ENCODE data around the gene NKX6-1.

Gene NKX6-1

DNA sequence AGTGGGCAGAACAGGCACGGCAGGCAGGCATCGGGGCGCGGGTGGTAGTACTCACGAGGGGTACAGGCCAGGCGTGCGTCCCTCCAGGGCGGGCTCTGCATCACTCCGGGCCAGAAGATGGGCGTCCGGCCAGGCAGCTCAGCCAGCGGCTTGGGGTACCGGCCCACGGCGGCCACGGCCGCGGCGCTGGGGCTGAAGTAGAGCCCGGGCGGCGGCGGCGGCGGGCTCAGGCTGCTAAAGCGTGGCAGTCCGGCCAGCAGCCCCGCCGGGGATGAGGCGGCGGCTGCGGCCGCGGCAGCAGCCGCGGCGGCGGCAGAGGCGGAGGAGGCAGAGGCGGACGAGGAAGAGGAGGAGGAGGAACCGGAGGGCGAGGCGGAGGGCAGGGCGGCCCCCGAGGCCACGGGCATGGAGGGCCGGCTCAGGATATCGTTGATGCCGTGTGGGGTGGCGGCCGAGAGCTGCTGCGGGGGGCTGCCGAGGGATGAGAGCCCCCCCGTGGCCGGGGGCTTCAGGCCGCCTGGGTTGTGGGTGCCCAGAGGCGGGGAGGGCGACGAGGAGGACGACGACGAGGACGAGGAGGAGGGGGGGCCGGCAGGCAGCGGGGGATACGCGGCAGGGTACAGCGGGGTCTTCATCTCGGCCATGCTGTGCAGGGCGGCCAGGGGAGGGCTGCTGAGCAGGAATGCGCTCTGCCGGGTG lies 1.4 kb downstream of the NKX6-1 start:
- DNase-seq, result no peak

DNA sequence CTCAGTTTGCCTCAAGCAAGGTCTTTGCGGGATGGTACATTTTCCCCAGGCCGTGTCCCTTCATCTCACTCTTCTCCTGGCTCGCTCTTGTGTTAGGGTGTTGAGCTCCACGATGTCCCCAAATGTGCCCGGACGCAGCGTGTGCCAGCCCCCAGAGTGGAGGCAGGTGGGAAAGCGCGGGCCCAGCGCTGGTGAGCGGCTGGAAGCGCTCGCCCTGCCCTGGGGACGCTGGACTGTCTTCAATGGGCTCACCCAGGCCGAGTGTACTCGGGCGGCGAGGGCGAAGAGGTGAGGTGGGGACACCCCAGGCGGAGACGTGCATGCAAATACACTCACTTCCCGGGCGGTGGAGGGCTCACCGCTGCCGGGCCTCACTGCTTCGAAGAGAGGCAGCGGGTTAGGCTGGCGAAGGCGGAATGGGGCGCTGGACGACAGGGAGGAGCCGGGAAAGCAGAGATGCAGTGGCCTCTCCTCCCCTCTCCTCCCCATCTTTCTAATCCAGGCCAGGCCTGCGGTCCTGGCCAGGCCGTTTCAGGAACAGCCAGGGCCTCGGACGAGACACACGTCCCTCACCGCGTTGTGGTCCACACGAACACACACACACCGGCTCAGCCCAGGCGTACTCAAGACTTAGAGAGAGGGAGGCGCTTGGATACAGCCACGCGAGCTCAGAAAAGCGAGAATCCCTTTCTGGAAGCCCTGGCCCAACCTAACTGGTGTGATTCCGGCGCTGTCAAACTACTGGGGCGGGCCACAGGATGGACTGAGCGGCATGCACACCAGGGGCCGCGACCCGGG lies 2.2 kb downstream of the NKX6-1 start:
- no peak for DNase-seq

DNA sequence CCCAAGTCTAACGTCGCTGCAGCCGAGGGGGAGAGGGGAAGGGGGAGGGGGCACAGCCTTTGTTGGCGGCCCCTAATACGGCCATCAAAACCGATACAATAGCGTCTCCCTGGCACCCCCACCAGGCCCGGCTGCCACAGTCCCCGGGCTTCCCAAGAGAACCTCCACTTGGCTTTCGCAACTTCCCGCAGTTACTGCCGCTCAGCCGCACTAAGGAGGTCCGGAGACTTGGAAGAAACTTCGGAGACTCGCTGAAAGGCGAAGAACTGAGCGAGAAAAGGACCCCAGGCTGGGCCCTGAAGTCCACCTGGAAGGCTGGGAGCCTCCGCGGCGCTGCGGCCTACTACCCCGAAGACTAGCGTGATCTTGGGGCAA lies 2.8 kb downstream of the NKX6-1 start:
- no peak for DNase-seq

DNA sequence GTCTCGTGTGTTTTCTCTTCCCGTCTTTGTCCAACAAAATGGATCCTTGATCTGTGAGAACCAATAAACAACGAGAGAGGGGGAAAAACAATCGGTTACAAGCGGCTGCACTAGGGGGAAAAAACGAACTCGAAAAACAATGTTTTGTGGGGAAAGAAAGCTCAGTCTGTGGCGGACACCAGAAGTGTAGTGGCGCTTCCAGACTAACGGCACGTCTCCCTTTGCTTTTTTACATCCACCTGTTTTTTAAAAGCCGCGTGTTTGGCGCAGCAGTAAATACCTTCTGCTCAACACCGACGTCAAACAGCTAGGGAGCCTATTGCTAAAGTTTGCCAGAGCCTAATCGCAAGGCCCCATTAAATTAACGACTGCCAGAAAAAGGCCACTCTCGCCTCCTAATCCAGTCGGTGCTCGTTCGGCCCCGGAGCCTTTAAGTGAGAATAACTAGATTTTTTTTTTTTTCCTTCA lies 3.3 kb downstream of the NKX6-1 start:
- no peak for DNase-seq

DNA sequence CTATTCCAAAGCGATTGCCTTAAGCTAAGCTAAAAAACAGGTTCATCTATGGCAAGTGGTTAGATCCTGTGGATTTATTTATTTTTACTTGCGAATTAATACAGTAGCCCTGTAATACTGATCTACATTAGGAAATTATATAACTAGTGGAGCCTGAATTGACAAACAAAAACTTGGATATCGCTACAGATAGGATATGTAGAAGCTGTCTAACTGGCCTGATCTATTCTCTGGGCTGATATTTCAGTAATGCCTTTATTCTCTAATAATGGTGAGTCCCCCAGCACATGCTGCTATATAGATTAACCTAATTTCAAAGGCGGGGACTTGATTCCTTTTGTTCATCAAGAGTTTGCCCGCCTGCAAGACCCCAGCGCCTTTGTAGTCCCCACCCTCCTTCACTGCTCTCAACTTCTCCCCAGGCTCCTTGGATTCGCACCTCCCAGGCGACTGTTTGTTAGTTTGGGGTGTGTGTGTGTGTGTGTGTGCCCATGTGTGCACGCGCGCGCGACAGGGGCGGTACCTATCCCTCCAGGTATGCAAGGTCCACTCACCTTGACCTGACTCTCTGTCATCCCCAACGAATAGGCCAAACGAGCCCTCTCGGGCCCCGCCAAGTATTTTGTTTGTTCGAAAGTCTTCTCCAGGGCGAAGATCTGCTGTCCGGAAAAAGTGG lies 3.8 kb downstream of the NKX6-1 start:
- no peak for DNase-seq

DNA sequence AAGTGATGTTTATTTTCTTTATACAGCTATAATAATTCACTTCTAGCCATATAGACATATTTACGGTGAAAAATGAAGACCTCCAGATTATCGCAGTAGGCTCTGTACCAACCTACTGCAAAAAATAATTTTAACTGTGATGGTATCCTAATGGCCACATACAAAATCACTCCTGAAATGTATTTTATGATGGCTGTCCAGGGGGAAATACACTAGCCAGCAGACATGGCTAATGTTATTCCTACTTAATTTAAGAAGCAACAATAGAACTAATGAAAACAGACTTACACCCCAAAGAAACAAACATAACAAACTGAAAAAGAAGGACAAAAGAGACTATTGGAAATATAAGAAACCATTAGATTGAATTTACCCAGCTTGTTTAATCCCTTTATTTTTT lies 4.6 kb downstream of the NKX6-1 start:
- DNase-seq, result no peak

DNA sequence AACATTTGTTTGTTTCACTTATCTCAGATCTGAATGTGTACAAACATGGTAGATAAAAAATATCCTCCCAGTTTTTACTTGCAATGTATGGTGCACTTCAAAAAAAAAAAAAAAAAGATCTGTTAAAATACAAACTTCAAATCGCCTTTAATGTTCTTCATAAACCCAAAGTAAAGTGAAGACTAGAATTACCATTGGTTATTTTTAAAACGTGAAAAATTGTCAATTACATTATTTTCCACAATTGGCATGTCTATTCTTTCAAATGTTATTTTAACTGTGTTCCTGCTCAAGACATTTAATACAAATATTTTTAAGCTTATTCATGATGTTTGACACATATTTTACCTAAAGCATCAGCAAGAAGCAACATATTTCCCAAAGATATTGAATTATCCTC lies 5.0 kb downstream of the NKX6-1 start:
- no peak for DNase-seq

DNA sequence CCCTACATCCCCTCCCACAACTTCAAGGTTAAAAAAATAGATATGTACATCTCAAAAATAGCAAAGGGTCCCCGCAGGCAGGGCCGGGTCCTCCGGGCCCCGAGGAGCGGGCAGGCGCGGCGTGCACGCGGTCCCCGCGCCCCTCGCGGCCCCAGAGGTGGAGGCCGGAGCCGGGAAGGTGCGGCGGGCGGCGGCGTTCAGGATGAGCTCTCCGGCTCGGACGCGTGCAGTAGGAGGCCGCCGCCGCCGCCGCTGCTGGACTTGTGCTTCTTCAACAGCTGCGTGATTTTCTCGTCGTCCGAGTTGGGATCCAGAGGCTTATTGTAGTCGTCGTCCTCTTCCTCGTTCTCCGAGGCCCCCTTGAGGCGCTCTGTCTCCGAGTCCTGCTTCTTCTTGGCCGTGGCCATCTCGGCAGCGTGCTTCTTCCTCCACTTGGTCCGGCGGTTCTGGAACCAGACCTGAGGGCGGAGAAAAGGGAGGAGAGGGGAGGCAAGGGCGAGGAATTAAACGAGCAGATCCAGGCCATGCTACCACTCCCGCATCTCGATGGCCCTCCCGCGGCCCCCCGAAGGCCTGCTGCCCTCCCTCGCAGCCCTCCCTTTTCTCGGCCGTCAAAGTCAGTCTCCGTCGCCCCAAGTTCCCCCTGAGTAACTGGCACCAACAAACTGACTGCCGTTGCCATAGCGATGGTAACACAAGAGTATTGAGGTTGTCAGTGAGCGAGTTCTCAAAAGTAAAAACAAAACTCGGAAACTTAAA lies 5.8 kb downstream of the NKX6-1 start:
- DNase-seq, result no peak

DNA sequence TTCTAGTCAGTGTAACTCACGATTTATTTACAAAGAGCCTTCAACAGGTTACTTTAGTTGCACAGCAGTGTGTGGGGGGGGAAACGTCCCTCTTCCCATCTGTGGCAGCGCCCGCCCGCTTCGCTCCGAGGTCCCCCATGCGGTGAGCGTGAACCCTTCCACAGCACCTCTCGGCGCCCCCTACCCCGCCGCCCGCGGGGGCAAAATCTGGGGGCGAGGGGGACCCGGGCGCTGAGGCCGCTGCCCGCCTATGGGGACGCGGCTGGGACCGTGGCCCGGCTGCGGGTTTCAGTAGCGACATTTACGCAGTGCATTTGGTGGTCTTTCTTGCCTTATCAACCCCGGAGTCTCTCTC lies 6.4 kb downstream of the NKX6-1 start:
- DNase-seq, result no peak

DNA sequence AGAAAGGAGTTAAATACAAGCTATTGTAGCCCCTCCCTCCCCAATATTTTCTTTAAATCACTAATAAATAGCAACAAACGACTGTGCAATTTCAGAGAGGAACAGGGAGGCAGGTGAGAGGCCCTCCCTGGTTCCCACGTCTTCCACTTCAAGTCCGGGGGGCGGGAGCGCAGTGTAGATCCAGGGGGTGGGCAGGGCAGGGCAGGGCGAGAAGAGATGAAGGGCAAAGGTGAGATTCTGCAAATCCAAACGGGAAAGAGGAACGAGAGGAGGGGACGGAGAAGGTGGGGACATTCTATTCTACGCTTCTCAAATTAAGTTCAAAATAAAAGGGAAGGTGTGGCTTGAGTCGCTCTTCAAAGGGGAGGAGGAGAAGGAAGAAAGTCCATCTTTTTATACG lies 6.8 kb downstream of the NKX6-1 start:
- DNase-seq, result no peak

DNA sequence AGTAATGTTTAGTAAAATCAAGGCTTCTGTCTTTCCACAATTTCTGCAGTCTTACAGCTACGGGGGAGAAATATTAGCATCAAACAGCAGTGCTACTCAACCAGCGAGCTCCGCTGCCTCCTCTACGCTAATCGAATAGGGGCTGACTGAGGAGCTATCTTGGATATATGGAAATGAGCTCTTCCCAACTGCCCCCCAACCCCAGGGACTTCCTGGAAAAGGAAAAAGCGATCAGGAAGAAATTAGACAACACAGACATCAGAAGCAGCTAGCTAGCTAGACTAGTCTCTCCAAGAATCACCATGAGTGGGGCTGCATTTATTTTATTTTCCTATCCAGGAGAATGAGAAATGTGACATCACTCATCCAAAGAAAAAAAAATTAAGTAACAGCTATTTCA lies 7.6 kb downstream of the NKX6-1 start:
- DNase-seq, result no peak

DNA sequence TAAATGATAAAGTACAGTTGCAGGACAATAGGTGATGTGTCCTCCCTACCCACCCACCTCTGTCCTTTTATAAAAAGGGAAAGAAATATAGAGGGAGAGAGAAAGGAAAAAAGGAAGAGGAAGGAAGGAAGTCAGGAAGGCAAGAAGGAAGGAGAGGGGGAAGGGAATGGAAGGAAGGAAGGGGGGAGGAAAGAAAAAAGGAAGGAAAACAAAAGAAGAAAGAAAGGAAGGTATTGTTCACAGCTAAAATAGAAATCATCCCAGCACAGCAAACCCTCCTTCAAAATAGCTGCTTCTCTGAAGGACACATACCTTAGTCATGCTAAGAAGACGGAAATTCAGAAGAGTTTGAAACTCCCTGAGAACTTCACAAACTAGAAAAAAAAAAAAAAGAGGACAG lies 8.4 kb downstream of the NKX6-1 start:
- no peak for DNase-seq

DNA sequence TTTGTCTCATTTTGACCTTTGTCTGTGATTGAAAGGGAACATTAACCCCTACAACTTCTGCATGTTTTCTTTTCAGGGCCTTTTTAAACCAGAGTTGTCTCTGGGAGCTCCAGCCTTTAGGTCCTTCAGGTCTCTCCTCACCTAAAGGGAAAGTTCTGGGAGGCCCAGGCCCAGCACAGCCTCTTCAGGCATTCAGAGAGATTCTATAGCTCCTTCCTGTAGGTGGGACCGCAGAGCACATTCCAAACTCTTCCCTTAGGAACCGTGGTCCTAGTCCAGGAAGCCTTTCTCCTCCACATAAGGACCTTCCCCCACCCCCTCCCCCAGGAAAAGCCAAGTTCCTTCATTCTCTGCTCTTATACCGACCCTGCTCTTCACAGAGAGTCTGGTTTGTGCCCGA lies 14.9 kb downstream of the NKX6-1 start:
- DNase-seq, result no peak

DNA sequence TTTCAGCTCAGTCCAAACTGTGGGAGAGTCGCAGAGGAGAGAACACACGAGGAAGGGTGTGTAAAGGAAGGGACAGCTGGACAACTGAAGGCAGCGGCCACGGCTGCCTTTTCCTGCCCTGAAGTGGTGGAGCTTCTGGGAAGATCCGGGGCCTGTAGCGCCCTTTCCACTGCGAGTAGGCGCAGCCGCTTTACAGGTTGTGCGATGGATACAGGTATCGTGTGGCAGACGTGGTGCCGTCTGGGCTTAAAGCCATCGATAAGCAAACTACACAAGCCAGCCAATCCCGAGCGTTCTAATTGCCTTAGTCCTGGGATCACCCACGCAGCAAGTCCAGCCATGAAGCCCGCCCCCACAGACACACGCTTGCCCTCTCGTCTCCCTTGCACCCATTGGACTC lies 15.4 kb downstream of the NKX6-1 start:
- DNase-seq, result no peak

DNA sequence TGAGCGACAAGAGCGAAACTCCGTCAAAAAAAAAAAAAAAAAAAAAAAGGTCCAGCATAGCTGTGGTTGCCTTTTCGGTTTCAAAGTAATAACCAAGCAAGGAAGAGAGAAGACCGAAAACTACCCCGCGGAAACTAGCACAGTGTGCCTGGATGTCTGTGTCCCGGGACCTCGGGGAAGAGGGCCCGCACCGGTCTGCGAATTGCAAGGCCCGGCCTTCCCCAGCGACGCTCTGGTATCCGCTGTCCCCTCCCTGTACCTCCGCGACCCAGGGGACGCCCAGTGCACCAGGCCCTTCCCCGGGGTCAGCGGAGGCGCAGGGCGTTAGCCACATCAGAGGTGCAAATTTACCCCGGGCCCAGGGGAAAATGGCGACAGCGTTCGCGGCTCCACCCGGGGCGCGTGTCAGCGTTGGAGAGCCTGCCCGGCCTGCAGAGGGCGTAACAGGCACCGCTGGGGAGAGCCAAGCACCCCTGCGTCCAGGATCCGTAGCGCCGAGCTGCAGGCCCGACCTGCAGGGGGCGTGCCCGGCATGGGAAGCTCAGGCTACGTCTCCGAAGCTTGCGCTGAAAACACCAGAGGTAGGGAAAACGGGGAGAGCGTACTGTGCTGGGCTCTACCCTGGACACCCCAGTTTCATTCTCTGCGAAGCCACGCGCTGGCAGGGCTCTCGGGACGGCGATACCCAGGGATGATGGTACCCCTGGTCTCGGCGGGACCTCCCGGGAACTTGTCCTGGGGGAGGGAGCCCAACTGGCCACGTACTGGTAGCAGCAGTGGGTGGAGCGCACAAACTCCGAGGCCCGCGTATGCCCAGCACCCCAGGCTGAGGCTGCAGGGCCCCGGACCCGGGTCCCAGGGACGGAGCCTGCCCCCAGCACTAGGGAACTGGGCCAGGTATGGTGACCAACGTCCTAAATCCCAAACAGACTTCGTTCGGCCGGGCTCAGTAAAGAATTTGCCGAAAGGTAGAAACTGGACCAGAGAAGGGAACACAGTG lies 16.2 kb downstream of the NKX6-1 start:
- DNase-seq, result no peak

DNA sequence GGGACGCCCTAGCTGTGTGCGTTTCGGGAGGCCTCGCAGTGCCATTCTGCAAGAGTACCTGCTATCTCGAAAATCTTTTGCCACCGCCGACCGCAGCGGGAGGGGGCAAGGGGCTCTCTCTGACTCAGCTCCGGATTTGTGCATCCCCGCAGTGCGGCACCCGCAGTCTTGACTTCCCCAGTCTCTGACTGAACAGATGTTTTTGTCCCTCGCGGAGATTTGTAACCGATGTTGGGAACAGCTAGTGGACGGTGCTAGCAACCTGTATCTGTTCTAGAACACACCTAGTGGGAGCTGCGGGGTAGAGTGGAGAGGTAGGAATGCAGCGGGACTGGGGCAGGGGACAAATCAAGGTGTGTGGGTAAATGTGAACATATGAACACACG lies 17.2 kb downstream of the NKX6-1 start:
- DNase-seq, result no peak

DNA sequence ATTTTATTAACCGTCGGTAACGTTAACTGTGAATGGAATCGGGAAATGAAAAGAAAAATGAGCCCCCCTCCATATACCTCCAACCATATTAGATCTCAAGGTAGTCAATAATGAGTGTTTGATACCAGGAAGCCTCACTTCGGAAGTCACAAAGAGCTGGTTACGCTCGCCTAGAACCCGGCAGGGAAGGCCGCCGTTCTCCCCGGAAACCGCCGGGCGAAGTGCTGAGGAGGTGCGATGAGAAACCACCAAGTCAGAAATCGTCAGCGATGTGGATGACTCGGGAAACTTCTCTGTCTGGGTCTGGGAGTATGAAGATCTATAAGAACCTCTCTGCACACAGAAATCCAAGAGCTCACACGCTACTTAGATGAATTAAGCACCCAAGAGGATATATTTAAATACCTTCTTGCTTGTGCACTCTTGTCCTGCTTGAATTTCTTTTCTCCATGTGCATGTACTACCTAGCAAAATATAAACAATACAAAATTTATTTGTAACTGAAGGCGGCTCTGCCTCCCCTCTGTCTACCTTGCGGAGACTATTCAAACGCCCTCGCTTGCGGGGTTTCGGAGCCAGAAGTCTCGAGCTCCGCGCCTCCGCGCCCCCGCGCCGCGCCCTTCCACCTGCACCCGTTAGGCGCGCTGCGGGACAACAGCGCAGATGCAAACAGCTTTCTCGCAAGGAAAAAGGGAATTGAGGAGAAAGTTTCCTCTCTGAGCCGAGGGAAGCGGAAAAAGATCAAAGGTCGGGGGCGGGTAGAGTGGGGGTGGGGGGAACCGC lies 17.8 kb downstream of the NKX6-1 start:
- DNase-seq, result no peak

DNA sequence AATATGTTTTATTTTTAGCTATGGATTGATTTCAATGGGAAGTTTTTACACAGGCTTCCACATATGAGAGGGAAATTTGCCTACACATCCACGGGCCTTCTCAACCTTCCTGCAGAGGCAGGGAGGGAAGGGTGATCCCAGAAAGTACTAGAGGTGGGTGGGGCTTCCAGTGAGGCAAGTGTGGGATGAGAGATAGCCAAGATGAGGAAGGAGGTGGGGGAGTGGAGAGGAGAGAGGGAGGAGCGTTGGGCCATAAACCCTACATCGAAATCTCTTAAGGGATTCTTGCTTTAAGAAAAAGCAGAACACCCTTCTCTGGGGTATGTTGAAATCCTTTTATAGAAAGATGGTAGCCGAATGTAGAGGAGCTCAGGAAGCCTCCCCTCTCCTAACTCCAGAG lies 19.0 kb downstream of the NKX6-1 start:
- DNase-seq, result no peak

DNA sequence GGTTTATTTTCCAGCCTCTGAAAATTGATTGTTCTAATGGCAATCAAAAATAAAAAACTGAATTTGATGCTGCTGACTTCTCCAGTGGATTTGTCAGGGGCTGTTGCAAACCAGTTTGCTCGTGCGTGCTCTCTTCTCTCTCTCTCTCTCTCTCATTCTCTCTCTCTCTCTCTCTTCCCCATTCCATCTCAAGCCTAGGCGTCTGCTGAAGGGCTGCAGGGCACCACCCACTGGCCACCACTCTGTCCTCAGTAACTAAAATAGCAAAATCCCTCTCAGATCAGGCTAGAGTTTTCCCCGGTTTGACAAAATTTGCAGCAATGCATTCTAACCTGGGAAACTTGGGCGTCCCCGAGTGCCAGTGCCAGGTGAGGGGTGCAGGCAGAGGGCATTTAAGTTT lies 19.4 kb downstream of the NKX6-1 start:
- no peak for DNase-seq

DNA sequence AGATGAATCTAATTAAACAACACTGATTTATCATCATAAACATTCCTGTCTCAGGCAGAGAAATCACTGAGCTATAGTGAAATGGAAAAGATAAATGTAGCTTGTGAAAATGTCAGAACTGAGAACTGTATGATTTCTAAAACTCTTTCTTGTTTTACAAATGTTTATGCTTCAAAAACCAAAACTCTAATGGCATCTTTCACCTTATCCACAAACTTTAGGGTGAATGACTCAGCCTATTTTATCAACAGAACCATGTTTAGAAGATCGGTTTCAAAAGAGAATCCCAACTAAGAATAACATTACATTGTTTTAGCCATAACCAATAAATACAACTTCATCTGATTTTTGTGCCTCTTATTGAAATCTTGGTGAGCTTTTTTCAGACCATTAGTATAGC lies 21.4 kb downstream of the NKX6-1 start:
- DNase-seq, result no peak

DNA sequence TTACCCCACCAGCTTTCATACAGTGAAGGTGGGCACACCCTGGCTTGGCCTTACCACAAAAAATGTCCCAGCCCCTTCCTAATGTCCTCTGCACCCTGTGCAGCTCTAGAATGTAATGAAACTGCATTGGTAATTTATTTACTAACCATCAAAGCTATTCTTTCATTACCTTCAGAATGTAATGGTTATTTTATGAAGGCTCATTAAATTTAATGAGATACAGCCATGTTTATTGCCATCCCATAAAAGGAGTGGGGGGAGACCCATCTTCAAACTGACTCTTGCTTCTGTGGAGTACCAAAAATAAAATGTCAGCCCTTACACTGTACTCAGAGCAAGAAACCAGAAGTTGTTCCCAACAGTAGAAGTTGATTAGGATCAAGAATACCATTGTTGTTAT lies 25.0 kb downstream of the NKX6-1 start:
- DNase-seq, result no peak

Measured in activated CD4-positive, alpha-beta T cell treated with anti-CD3 and anti-CD28 coated beads, Interleukin-2, amount 50 U/mL, for 4 hours (primary cell).